Endothelial cell of hepatic sinusoid (primary cell): ENCODE data around the gene SRP68.
"Not testable (repeated sequence)": the region's sequence is repeated elsewhere in the genome, so short reads cannot be mapped to it uniquely, and the experiment has no call there.

Source experiments
- in situ Hi-C: cut with HindIII; loops from 2 replicates; pipeline ENCODE4 v1.10.0; 2017; ENCODE audit warnings: low sequenced_read_pairs

The SRP68 gene

GRCh38 chr17:76090517-76091129 is 18.3 kb upstream of the SRP68 start:
- in situ Hi-C loops, result no loop called here

GRCh38 chr17:76089680-76090516 is 17.6 kb upstream of the SRP68 start:
- in situ Hi-C loops, result no loop called here

GRCh38 chr17:76088868-76089576 is 16.7 kb upstream of the SRP68 start:
- in situ Hi-C loops, result no loop called here

- in situ Hi-C loops, result no loop called here
These were observed 15.9 kb upstream of the SRP68 start for GRCh38 chr17:76088041-76088867.

GRCh38 chr17:76087531-76087930 is 15.2 kb upstream of the SRP68 start:
- in situ Hi-C loops, result no loop called here

GRCh38 chr17:76086384-76086783 is 14.1 kb upstream of the SRP68 start:
- in situ Hi-C loops, result no loop called here

- in situ Hi-C loops, result no loop called here
These were observed 13.5 kb upstream of the SRP68 start for GRCh38 chr17:76085731-76086366.

GRCh38 chr17:76085066-76085730 is 12.9 kb upstream of the SRP68 start:
- in situ Hi-C loops, result no loop called here

- in situ Hi-C loops, result no loop called here
These were observed 11.3 kb upstream of the SRP68 start for GRCh38 chr17:76083536-76084182.

GRCh38 chr17:76082326-76083251 is 10.3 kb upstream of the SRP68 start:
- in situ Hi-C loops, result no loop called here

GRCh38 chr17:76081295-76082210 is 9.2 kb upstream of the SRP68 start:
- in situ Hi-C loops, result no loop called here

GRCh38 chr17:76080768-76081287 is 8.5 kb upstream of the SRP68 start:
- in situ Hi-C loops, result no loop called here

- in situ Hi-C loops, result no loop called here
These were observed 7.8 kb upstream of the SRP68 start for GRCh38 chr17:76079956-76080767.

GRCh38 chr17:76079535-76079955 is 7.2 kb upstream of the SRP68 start:
- in situ Hi-C loops, result no loop called here

GRCh38 chr17:76078860-76079534 is 6.7 kb upstream of the SRP68 start, which contains the start of gene ZACN:
ZACN (plus strand) TSS chr17:76079182; CDS start chr17:76079265, 83 bp downstream.
- in situ Hi-C loops, result no loop called here

- in situ Hi-C loops, result not testable (repeated sequence)
These were observed 6.1 kb upstream of the SRP68 start for GRCh38 chr17:76078370-76078769.
